Activated CD8-positive, alpha-beta memory T cell treated with anti-CD3 and anti-CD28 coated beads for 36 hours (primary cell): ENCODE results near the gene SLC38A8. TPM values are rescaled to one million over a fixed set of nuclear protein-coding genes. Genes with fewer than 3 reads are reported as not detected.

ENCODE experiments used
- CTCF ChIA-PET: fragments of 350-600 bp; sonication (Branson Sonifier 250); formaldehyde crosslinking; loops from one replicate; lab custom pipeline; 2021; ENCODE audit warnings: antibody characterized with exemption; lab: Charles Lee
- POLR2A ChIA-PET: fragments of 350-600 bp; sonication (Branson Sonifier 250); formaldehyde crosslinking; loops from one replicate; lab custom pipeline; 2021; ENCODE audit warnings: antibody characterized with exemption; lab: Charles Lee
- total RNA-seq, 2 experiments: library from RNA; stranded (reverse); gene quantifications; one replicate each; pipeline ENCODE4 v1.2.3, GENCODE V29; 2021

SLC38A8 gene
- total RNA-seq, result not detected

DNA sequence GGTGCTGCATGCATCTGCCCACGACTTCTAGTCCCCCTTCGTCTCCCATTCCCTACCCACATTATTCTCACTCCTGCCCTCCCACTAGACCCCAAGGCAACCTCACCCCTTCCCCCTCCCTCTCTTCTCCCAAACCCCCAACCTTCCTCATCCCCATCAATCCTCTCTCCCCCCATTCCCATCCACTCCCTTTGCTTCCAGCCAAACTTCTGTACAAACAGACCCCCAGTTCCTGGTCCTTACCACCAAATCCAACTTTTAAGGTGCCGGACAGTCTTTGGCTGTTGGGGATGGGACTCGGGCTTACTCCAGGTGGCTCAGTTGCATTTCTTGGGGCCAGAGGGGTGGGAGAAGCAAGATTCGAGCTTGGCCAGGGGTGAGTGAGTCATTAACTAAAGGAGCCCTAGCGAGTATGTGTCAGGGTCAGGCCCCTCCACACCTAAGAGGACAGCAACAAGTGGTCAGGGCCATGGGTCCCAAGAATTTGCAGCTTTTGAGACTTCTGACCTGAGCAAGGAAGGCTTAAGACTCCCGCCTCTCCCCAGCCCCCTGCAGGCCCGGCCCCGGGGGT is at the start of gene SLC38A8:
Gene SLC38A8, minus strand, starts transcription at position 488 of the 571 bp plus-strand sequence. CDS start 638 bp downstream, outside the sequence.
- CTCF ChIA-PET, result no interaction called here

DNA sequence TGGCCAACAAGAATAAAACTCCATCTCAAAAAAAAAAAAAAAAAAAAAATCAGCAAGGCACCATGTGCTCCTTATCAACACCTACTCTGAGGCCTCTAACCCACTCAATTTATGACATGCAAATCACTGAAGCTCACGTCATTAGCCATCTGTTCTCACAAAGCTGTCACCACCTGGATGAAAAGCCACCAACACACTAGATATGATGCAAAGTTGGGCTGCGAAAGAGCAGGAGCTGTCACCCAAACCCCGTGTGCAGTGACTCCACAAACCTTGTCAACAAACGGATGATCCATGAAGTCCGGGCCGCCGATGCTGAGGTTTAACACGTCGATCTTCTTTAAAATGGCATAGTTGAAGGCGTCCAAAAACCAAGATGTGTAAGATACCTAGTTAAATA is 48.9 kb upstream of the SLC38A8 start:
- CTCF ChIA-PET, result interaction anchor here (1.7 kb wide), 1 partner anchor 95 kb away, joined by 4 read pairs; the partner anchor contains the start of gene TAF1C
- POLR2A ChIA-PET, result no interaction called here

More for the DNA sequence above, at the start of gene SLC38A8:
- POLR2A ChIA-PET, result no interaction called here

DNA sequence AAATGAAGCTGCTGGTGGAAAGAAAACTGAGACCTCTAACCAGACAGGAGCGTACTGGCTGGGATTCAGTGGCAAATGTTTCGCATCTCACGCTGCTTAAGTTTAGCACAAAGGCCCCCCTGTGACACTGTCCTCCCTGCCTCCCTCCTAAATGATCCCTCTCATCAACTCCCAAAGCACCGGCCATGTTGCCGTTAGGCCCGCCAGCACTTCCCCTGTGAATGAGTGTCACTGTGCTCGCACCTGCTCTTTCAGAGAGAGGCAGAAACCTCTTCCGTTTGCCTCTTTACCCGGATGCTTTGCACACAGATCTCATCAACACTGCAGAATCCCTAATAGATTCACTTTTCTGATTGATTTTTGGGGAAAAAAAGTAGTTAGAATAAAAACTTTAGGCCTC is 47.6 kb upstream of the SLC38A8 start:
- ChIA-PET POLR2A (interaction anchor here (0.5 kb wide), 1 partner anchor 22 kb away, joined by 3 read pairs; no protein-coding TSS in a partner anchor), CTCF (interaction anchor here (1.4 kb wide), 1 partner anchor 97 kb away, joined by 4 read pairs; the partner anchor contains the start of gene TAF1C)

DNA sequence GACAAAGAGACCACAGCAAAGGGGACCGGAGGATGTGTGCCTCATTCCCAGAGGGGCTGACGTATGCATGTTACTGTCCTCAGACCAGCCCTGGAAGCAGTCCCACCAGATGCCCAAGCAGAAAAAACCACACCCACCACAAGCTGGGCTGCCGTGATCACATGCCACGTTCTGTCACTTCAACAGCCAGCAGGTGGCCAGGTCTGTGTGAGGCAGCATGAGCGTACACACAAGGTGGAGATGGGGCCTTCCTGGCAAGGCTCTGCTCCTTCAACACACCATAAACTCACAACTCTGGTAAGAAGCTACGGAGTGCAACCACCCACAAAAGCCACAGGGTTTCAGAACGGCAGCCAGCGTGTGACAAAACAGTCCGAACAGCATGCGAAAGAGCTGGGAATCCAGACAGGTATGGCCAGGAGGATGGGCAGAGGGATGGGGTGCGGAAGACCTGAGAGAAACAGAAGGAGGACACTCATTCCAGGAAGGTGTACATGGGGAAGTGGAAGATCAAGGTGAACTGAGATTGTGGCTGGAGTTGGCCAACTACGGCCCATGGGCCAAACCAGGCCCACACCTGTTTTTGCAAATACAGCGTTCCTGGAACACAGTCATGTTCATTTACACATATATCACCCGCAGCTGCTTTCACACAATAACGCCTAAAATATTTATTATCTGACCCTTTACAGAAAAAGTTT is 46.2 kb upstream of the SLC38A8 start:
- CTCF ChIA-PET, result interaction anchor here (0.6 to 1.4 kb wide), 8 partner anchors 8 to 447 kb away, joined by 3 to 4 read pairs (median 4); partner anchors contain the start of gene TAF1C
- POLR2A ChIA-PET, result no interaction called here

DNA sequence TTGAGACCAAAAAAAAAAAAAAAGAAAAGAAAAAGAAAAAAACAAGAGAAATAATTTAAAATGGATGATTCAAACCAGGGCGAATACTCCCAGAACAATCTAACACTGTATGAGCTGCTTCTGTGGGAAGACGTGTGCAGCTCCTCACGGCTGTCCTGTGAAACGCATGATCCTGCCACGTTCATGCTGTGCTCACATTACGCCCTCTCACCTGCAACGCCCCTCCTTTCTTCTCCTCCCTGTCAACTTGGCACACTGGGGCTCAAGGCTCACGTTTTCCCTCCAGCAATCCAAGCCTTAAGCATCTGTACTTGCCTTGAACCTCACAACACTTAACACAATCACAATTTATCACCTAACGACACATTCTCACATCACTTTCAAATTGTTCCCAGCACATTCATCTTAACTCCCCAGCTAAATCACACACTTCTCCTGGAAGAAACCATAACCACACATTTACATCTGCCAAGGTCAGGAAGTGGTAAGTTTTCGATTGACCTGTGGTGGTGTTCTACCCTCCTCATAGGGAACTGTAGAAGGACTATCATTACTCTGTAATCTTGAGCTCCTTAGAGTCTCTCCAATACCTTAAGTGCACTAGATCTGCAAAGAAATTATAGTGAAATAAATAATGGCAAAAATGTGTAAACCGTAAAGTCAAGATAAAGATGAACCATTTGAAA is 45.0 kb upstream of the SLC38A8 start:
- CTCF ChIA-PET, result interaction anchor here (0.9 to 5.7 kb wide), 4 partner anchors 10 to 103 kb away, joined by 3 to 37 read pairs (median 4); partner anchors contain the start of gene TAF1C
- POLR2A ChIA-PET, result no interaction called here

DNA sequence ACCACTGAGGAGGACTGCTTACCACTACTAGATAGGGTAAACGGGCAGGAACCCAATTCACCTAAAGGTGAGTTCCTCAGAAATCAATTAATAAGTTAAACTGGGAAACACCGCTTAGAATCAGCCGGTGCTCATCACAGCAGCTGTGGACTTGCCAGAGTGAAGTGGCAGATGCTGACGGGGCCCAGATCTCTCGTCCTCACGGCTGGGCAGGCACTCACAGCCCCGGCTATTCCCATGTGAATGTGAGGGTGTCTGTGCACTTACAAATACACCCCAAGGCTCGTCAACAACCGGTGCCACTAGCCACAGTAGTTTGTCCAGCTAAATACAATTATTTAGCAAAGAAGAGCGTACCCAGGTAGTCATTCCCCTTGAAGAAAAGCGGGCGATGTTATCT is 44.4 kb upstream of the SLC38A8 start:
- ChIA-PET CTCF (interaction anchor here (1.0 to 5.7 kb wide), 3 partner anchors 11 to 100 kb away, joined by 3 to 37 read pairs (median 4); partner anchors contain the start of gene TAF1C), POLR2A (no interaction called here)

DNA sequence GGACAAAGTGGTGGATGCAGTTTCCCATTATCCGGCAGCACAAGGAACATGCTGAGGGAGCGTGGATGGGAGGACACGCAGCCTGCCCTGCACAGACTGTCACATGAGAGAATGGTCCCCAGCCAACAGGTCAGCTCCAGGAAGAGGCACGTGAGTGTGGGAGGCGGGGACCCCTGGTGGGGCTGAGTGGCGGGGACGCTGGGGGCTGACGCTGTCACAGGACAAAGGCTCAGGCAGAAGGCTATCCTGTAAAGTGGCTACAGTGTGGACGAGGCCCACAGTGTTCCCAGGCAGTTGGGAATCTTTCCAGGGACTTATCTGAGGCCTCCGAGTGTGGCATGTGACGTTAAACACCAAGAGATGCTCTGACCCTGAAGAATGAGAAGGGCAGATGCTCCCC is 43.7 kb upstream of the SLC38A8 start:
- CTCF ChIA-PET, result interaction anchor here (0.8 to 5.7 kb wide), 3 partner anchors 55 to 159 kb away, joined by 3 to 37 read pairs (median 8); partner anchors contain the start of gene TAF1C
- POLR2A ChIA-PET, result no interaction called here

DNA sequence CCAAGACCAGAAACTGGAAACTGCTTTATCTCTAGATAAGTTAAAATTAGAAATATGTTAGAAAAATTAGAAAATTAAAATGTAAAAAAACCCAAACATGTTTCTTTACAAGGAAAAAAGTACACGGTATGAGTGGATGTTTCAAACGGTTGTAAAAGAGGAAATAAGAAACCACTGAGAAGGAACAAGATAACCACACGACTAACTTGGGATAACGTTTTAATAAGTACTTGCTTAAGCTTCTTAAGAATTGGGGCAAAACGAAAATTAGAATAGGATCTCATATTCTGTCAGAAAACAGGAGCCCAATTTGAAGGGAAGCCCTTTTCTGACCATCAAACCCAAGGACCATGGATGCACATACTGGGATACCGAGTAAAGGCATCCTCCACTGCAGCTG is 43.2 kb upstream of the SLC38A8 start:
- POLR2A ChIA-PET, result no interaction called here
- CTCF ChIA-PET, result interaction anchor here (0.8 to 5.7 kb wide), 5 partner anchors 16 to 158 kb away, joined by 3 to 37 read pairs (median 8); partner anchors contain the start of genes MBTPS1 and TAF1C

DNA sequence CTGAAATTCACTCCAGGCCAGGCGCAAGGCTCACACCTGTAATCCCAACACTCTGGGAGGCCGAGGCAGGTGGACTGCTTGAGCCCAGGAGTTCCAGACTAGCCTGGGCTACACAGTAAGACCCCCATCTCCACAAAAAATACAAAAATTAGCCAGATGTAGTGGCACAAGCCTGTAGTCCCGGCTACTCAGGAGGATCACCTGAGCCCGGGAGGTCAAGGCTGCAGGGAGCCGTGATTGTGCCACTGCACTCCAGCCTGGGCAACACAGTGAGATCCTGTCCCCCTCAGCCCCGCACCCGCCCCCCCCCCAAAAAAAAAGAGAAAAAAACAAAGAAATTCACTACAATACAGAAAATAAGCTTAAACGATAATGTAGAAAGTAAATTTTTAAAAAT is 42.7 kb upstream of the SLC38A8 start:
- ChIA-PET CTCF (interaction anchor here (0.9 to 5.7 kb wide), 9 partner anchors 10 to 114 kb away, joined by 3 to 37 read pairs (median 7); partner anchors contain the start of genes DNAAF1, HSDL1, MBTPS1 and TAF1C), POLR2A (interaction anchor here (1.1 kb wide), 1 partner anchor 31 kb away, joined by 3 read pairs; the partner anchor contains the start of gene MBTPS1)

DNA sequence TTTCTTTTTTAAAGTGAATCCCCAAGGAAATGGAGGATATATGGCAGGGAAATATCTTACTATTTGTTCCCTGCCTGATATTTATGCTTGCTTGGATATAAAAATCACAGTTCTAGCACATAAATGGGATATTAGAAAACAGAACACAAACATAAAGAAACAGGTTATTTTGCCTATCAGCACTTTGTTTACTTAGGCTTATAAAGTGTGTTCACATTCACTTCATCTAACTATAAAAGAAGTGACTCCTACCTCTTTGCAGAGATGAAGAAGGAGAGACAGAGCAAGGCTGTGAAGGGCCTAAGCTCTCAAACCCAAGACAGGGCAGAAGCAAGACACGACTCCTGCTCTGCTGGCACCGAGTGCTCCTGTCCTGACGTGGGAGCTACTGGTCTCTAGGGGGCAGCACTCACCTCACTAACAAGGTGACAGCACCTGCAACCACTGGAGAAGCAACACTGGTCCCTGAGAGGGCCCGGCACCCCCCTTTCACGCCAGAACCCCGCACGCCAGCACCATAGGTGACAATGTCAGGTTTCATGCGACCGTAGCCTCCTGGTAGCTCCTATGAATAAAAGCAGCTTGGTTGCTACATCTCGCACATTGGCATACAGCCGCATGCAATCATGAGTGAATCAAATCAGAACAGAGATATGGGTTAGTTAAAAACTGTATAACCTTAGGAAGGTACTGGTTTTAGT is 42.1 kb upstream of the SLC38A8 start:
- POLR2A ChIA-PET, result interaction anchor here (0.7 to 1.1 kb wide), 2 partner anchors 32 to 102 kb away, joined by 3 read pairs; partner anchors contain the start of gene MBTPS1
- CTCF ChIA-PET, result interaction anchor here (0.7 to 5.7 kb wide), 13 partner anchors 10 to 114 kb away, joined by 3 to 37 read pairs (median 5); partner anchors contain the start of genes DNAAF1, HSDL1, MBTPS1 and TAF1C

DNA sequence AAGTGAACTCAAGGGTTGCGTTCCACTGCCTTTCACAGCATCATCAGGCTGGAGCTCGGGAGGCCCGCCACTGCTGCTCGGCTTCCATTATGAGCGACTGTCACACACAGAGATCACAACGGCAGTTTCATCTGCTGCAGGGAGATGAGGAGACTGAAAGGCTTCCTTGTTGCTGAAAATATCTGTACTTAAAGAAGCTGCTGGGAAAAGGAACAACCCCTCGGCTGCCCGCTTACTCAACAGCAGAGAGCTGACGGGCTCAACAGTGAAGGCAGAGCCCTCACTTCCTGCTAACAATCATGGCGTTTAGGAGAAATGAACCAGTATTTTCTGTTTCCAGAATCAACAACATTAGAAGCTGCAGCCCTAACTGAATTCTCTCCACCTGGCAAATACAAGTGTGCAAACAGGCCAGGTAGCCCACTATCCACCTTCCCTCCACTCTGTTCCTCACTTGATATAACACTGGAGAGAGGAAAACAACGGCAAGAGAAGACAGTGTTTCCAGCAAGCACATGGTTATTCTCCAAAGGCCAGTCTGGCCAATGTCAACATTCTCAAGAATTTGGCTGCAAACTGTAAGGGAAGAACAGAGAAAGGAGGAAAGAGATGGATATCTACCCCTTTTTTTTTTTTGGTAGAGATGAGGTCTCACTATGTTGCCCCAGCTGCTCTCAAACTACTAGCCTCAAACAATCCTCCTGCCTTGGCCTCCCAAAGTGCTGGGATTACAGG is 40.4 kb upstream of the SLC38A8 start:
- POLR2A ChIA-PET, result no interaction called here
- CTCF ChIA-PET, result interaction anchor here (0.8 to 5.7 kb wide), 3 partner anchors 20 to 104 kb away, joined by 3 to 37 read pairs (median 3); partner anchors contain the start of gene TAF1C

DNA sequence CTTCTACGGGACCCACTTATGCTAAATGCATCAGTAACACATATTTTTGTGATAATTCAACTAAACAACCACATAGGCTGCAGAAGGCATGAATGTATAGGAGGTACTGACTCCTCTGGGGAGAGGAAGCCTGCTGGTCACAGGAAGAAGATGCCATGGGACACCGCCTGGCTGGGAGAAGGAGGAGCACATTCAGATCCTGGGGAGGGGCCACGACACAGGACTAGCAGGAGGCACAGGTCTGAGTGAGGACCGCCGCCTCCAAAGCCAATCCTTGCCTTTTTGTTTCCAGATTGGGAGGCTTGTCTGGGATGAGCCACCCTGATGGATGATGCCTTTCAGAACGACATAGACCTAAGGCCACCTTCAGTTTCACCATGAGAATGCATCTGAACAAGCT is 39.5 kb upstream of the SLC38A8 start:
- ChIA-PET CTCF (interaction anchor here (1.4 kb wide), 1 partner anchor 105 kb away, joined by 3 read pairs; the partner anchor contains the start of gene TAF1C), POLR2A (no interaction called here)

DNA sequence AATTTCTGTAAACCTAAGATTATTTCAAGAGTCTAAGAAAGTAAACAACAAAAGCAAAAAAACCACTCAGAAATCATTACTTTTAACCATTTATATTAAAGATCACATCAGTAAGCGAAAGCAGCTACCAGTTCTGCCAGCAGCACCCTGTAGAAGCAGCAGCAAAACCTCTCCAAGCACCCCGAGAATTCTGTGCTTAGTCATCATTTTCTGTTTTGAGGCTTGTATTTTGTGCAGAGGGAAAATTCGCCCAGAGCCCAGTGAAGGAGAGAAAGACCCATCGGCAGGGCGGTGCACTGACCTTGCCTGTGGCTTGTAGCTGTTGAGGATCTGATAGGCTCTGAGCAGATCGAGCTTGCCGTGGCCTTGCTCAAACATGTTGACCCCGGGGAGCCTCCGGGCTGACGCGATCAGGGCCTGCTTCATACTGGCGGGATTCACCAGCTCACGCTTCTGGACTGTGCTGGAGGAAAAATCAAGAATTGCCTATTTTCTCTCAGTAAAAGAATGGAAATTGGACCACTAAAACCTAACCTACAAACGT is 38.9 kb upstream of the SLC38A8 start:
- ChIA-PET POLR2A (no interaction called here), CTCF (interaction anchor here (0.6 to 1.4 kb wide), 2 partner anchors 75 to 105 kb away, joined by 3 read pairs; partner anchors contain the start of gene TAF1C)

DNA sequence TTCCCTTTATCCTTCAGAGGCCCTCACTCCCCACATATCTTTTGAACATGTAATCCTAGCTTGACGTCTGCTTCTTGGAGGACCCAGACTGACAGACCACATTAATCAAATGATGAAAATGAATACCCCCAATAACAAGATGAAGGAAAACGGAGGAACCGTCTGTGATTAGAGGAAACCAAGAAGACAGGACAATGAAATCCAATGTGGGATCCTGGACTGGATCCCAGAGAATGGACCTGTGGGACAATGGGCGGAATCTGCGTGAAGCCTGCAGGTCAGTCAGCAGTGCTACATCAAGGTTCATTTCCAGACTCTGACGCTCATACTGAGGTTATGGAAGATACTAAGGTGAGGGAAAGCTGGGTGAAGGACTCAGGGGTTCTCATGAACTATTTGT is 38.2 kb upstream of the SLC38A8 start:
- CTCF ChIA-PET, result no interaction called here

DNA sequence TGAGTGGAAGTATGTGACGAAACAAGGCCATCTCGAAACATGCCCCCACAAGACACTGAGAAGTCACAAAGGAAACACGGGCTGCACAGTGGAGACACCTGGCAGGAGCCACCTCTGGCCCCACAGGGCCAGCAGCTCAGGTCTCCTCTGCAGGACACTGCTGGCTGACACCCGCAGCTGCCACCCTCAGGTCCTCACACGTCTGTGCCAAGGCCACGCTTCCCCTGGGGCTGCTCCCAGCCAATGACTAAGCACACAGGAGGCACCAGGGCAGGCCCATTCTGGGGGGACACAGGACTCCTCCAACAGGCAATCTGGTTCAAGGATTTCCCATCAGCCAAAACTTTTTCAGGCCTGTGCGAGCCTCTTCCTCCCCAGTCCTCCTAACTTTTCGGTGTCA is 37.8 kb upstream of the SLC38A8 start:
- ChIA-PET CTCF (no interaction called here), POLR2A (no interaction called here)

More for the DNA sequence above, 38.2 kb upstream of the SLC38A8 start:
- POLR2A ChIA-PET, result no interaction called here

DNA sequence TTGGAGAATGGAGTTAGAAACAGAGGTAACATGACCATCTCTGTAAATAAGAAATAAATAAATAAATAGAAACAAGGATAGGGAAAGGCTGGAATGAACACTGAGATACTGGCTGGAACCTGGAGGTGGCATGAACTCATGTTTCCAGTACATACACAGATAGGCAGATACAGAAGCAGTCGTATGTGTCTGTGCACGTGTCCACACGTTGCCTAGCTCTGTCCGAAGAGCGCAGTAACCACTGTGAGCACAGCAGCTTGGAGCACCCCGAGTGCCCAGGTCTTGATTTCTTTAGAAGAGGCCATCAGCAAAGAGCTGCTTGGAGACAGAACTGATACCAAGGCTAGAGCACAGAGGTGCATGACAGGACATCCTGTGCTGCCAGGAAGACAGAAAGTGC is 37.1 kb upstream of the SLC38A8 start:
- ChIA-PET CTCF (no interaction called here), POLR2A (no interaction called here)

DNA sequence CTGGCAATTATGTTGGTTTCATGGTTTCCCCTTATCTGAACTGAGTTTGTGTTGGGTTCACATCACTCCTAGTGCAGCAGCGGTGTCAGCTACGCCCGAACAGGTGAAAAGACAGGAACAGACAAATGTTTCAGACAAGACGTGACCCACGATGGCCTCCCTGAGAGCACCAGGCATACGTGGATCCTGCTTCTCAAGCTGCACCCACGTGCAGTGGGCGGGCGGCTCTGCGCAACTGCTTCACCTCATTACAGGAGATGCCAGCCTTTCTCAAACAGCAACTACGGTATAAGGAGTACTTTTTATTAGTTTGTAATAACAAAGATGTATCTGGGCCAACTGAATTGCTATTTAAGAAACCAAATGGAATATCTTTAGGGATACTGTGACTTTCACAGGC is 32.8 kb upstream of the SLC38A8 start:
- CTCF ChIA-PET, result interaction anchor here (1.2 to 1.9 kb wide), 2 partner anchors 9 to 14 kb away, joined by 4 to 9 read pairs; no protein-coding TSS in a partner anchor
- POLR2A ChIA-PET, result no interaction called here
